ENCODE results near the gene TMEM181. TPM values are rescaled to one million over a fixed set of nuclear protein-coding genes. Genes with fewer than 3 reads are reported as not detected.

TMEM181 gene
- total and polyA plus RNA-seq, 4 donors = 6.4 to 15.6 (median 12.6) TPM

GRCh38 chr6:158531970-158532369 is 27.9 kb upstream of the TMEM181 start:
- no peaks in the 10 kb centered on the region for H3K36me3 ChIP-seq (ENCODE audit: control insufficient read depth in 4 of 4, insufficient read depth in 3 of 4, low read depth in 1 of 4, low read length in 3 of 4)
- peaks cover 0 to 12% (median 8%) of the 10 kb centered on the region in 4 donors for H3K4me1 ChIP-seq (ENCODE audit: control insufficient read depth in 4 of 4, insufficient read depth in 4 of 4, low read length in 3 of 4)
- H3K4me3 ChIP-seq (ENCODE audit: low read depth in 1 of 3, low read length in 3 of 3) = no peak overlapping the region
- peaks cover 0 to 5% (median 2%) of the 10 kb centered on the region in 4 donors for H3K9me3 ChIP-seq (ENCODE audit: control insufficient read depth in 4 of 4, low read length in 3 of 4)
- 91% methylated on average over 2 of the region's 2 CpGs for WGBS
- peaks cover 0 to 5% (median 2%) of the 10 kb centered on the region in 4 donors for H3K27me3 ChIP-seq (ENCODE audit: control insufficient read depth in 4 of 4, insufficient read depth in 4 of 4, low read length in 3 of 4)
- H3K9ac ChIP-seq (ENCODE audit: low read depth in 1 of 2, low read length in 2 of 2) = no peak overlapping the region
- TF ChIP-seq YY1 (IDR thresholded peaks at IDR 0.05) (no peak), GABPA (IDR thresholded peaks at IDR 0.05 in 1 of 2, conservative IDR thresholded peaks at IDR 0.05 in 1 of 2) (no peak), FOXA1 (IDR thresholded peaks at IDR 0.05) (no peak), HNF4A (conservative IDR thresholded peaks at IDR 0.05) (no peak), ZBTB33 (IDR thresholded peaks at IDR 0.05) (no peak), SP1 (IDR thresholded peaks at IDR 0.05) (no peak), FOXA2 (IDR thresholded peaks at IDR 0.05) (no peak), RAD21 (IDR thresholded peaks at IDR 0.05) (no peak), ATF3 (IDR thresholded peaks at IDR 0.05) (no peak), MAX (IDR thresholded peaks at IDR 0.05) (no peak), REST (IDR thresholded peaks at IDR 0.05) (no peak)
- no peak overlapping the region for H3K27ac ChIP-seq (ENCODE audit: low read depth in 1 of 2, low read length in 2 of 2)
- DNase-seq (ENCODE audit: low spot score) = no peak

GRCh38 chr6:158536084-158536890 is 23.6 kb upstream of the TMEM181 start:
- Histone ChIP-seq H3K4me3 (ENCODE audit: low read depth in 1 of 3, low read length in 3 of 3) (peak overlapping the region in 2 of 3 donors; percentile 38 to 48), H3K27ac (ENCODE audit: low read depth in 1 of 2, low read length in 2 of 2) (no peak overlapping the region), H3K9me3 (ENCODE audit: control insufficient read depth in 4 of 4, low read length in 3 of 4) (peaks cover 0 to 5% (median 2%) of the 10 kb centered on the region in 4 donors), H3K27me3 (ENCODE audit: control insufficient read depth in 4 of 4, insufficient read depth in 4 of 4, low read length in 3 of 4) (peaks cover 0 to 8% (median 4%) of the 10 kb centered on the region in 4 donors), H3K4me1 (ENCODE audit: control insufficient read depth in 4 of 4, insufficient read depth in 4 of 4, low read length in 3 of 4) (peaks cover 0 to 14% (median 10%) of the 10 kb centered on the region in 4 donors), H3K36me3 (ENCODE audit: control insufficient read depth in 4 of 4, insufficient read depth in 3 of 4, low read depth in 1 of 4, low read length in 3 of 4) (no peaks in the 10 kb centered on the region), H3K9ac (ENCODE audit: low read depth in 1 of 2, low read length in 2 of 2) (no peak overlapping the region)
- WGBS = 6% methylated on average over 75 of the region's 75 CpGs
- DNase-seq (ENCODE audit: low spot score) = peak; percentile 74
- TF ChIP-seq RXRA (IDR thresholded peaks at IDR 0.05) (peak in 1 of 2 donors; percentile 19), SP1 (IDR thresholded peaks at IDR 0.05) (no peak), NR2F2 (IDR thresholded peaks at IDR 0.05) (peak; percentile 83), RAD21 (IDR thresholded peaks at IDR 0.05) (peak in 1 of 2 donors; percentile 17), REST (IDR thresholded peaks at IDR 0.05) (peak; percentile 100), HNF4A (conservative IDR thresholded peaks at IDR 0.05) (peak in 1 of 2 donors; percentile 49), CTCF (IDR thresholded peaks at IDR 0.05; ENCODE audit: low read depth, low read length, missing input control) (no peak)

Data from liver (tissue), 9 donors.